ENCODE data around the gene BORCS8. TPM values are rescaled to one million over a fixed set of nuclear protein-coding genes. Genes with fewer than 3 reads are reported as not detected.

BORCS8 gene
- total and polyA plus RNA-seq, 2 of the 13 experiments (the other 11 are each of a cell fraction or from before 2014, with no cell fraction given), result 9.6 to 13.3 TPM

DNA sequence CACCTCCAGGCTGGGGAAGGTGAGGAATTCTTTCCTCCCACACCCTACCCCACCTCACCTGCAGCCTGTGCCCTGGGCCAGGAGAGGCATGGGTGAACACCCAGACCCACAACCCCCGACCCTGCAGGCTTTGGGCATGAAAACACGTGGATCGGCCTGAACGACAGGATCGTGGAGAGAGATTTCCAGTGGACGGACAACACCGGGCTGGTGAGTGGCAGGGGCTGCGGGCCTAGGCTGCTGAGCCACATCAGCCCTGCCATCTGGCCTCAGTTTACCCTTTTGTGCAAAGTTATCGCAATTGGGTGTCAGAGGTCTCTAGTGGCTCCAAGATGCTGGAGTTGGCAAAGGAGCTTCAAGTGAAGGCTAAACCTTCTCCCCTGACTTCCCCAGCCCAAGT, 48.5 kb upstream of the BORCS8 start:
- ATAC-seq (no peak), FAIRE-seq (no peak), DNase-seq (ENCODE audit: low spot score) (no peak)
- H3K4me3 ChIP-seq (replicated peaks in 1 of 3; ENCODE audit: insufficient read depth in 1 of 3, low read depth in 2 of 3, low read length in 3 of 3), result no peak overlapping the region
- no peaks in the 10 kb centered on the region for H3K4me1 ChIP-seq (ENCODE audit: insufficient read depth, low read length)
- POLR2A ChIA-PET, result no interaction called here
- no peak overlapping the region for H2AFZ ChIP-seq (ENCODE audit: low read length)
- no peak for TF ChIP-seq MIER3 (CRISPR knock-in tag; IDR thresholded peaks at IDR 0.05; ENCODE audit: borderline replicate concordance)
- no peak for TF ChIP-seq FOXC1 (CRISPR knock-in tag; IDR thresholded peaks at IDR 0.05; ENCODE audit: borderline replicate concordance)
- TF ChIP-seq SP5 (CRISPR knock-in tag; IDR thresholded peaks at IDR 0.05; ENCODE audit: borderline replicate concordance, low read depth), result no peak
- TF ChIP-seq GATAD2A (CRISPR knock-in tag; IDR thresholded peaks at IDR 0.05), result no peak
- TF ChIP-seq SNAPC2 (CRISPR knock-in tag; IDR thresholded peaks at IDR 0.05), result no peak
- TF ChIP-seq, protein P1, sequence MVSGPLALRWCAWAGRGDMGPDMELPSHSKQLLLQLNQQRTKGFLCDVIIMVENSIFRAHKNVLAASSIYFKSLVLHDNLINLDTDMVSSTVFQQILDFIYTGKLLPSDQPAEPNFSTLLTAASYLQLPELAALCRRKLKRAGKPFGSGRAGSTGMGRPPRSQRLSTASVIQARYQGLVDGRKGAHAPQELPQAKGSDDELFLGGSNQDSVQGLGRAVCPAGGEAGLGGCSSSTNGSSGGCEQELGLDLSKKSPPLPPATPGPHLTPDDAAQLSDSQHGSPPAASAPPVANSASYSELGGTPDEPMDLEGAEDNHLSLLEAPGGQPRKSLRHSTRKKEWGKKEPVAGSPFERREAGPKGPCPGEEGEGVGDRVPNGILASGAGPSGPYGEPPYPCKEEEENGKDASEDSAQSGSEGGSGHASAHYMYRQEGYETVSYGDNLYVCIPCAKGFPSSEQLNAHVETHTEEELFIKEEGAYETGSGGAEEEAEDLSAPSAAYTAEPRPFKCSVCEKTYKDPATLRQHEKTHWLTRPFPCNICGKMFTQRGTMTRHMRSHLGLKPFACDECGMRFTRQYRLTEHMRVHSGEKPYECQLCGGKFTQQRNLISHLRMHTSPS (CRISPR knock-in tag; IDR thresholded peaks at IDR 0.05; ENCODE audit: low read depth), result no peak
- TF ChIP-seq ZFP1 (CRISPR knock-in tag; IDR thresholded peaks at IDR 0.05), result no peak
- no peak for TF ChIP-seq KDM5A (IDR thresholded peaks at IDR 0.05; ENCODE audit: borderline replicate concordance, low read length)
- TF ChIP-seq ELK4 (CRISPR knock-in tag; IDR thresholded peaks at IDR 0.05; ENCODE audit: borderline replicate concordance), result no peak
- TF ChIP-seq SRSF4 (IDR thresholded peaks at IDR 0.05; ENCODE audit: low read depth, low read length, poor library complexity, severe bottlenecking), result no peak
- no peak for TF ChIP-seq ZBTB39 (CRISPR knock-in tag; IDR thresholded peaks at IDR 0.05)
- no peak for TF ChIP-seq NFRKB (IDR thresholded peaks at IDR 0.05)
- TF ChIP-seq, protein P2, sequence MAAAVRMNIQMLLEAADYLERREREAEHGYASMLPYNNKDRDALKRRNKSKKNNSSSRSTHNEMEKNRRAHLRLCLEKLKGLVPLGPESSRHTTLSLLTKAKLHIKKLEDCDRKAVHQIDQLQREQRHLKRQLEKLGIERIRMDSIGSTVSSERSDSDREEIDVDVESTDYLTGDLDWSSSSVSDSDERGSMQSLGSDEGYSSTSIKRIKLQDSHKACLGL (CRISPR knock-in tag; IDR thresholded peaks at IDR 0.05), result no peak
- TF ChIP-seq PLRG1 (conservative IDR thresholded peaks at IDR 0.05), result no peak
- TF ChIP-seq IRX3 (CRISPR knock-in tag; IDR thresholded peaks at IDR 0.05; ENCODE audit: borderline replicate concordance, low read depth), result no peak
- no peak for TF ChIP-seq KLF6 (CRISPR knock-in tag; IDR thresholded peaks at IDR 0.05)
- TF ChIP-seq, protein P3, sequence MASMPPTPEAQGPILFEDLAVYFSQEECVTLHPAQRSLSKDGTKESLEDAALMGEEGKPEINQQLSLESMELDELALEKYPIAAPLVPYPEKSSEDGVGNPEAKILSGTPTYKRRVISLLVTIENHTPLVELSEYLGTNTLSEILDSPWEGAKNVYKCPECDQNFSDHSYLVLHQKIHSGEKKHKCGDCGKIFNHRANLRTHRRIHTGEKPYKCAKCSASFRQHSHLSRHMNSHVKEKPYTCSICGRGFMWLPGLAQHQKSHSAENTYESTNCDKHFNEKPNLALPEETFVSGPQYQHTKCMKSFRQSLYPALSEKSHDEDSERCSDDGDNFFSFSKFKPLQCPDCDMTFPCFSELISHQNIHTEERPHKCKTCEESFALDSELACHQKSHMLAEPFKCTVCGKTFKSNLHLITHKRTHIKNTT (CRISPR knock-in tag; IDR thresholded peaks at IDR 0.05), result no peak
- TF ChIP-seq ZNF101 (CRISPR knock-in tag; IDR thresholded peaks at IDR 0.05; ENCODE audit: borderline replicate concordance, low read depth), result no peak
- H3K9me3 ChIP-seq (ENCODE audit: low read length), result no peaks in the 10 kb centered on the region
- no TSS peak for BruUV-seq (replicated peaks)
- 11% methylated on average over 8 of the region's 9 CpGs for WGBS (ENCODE audit: low lambda C conversion rate)
- H3K4me2 ChIP-seq (ENCODE audit: low read depth, low read length), result no peak overlapping the region
- H4K20me1 ChIP-seq (ENCODE audit: insufficient read depth, low read length), result no peaks in the 10 kb centered on the region
- H3K79me2 ChIP-seq (ENCODE audit: insufficient read depth, low read length), result no peaks in the 10 kb centered on the region
- H3K27me3 ChIP-seq (ENCODE audit: control insufficient read depth in 1 of 2, insufficient read depth in 2 of 2, low read length in 2 of 2), result 0 out of 5 replicates have a peak, but pooled peaks cover 0 to 9% of the 10 kb centered on the region in 2 experiments
- intact Hi-C loops (cut with micrococcal nuclease; ENCODE audit: unreplicated experiment) (no loop called here), in situ Hi-C loops (cut with HindIII; ENCODE audit: extremely low pct_ligation_motif_present, low pct_unique_long_range_greater_than_20kb) (no loop called here)
- no peaks in the 10 kb centered on the region for H3K36me3 ChIP-seq (replicated peaks in 1 of 2; ENCODE audit: control insufficient read depth in 1 of 2, insufficient read depth in 2 of 2, low read length in 2 of 2)
- CTCF ChIA-PET (ENCODE audit: low intra/inter-chr PET ratio, low total read pairs), result no interaction called here
- no peak overlapping the region for H3K27ac ChIP-seq (ENCODE audit: extremely low read length, insufficient read depth, low read length)
- H3K9ac ChIP-seq (ENCODE audit: insufficient read depth, low read depth, low read length), result no peak overlapping the region
